MM.1S (cell line): ENCODE measurements around the gene NDUFS2.
A peak's percentile ranks its signal among the peaks of the same experiment; 100 is the strongest.

ENCODE experiments used
- DNase-seq: peaks from one replicate; pipeline ENCODE4 v3.0.0-alpha.2; 2015
- H2AFZ ChIP-seq: fragments of 300-600 bp; sonication (generic); 2 replicates; pipeline ENCODE4 v1.6.0; 2016; ENCODE audit warnings: antibody characterized with exemption, low read length
- H3F3A ChIP-seq: fragments of 300-600 bp; sonication (generic); 2 replicates; pipeline ENCODE4 v1.6.1; 2016; ENCODE audit warnings: mild to moderate bottlenecking, antibody characterized with exemption, low read length, moderate library complexity, mixed read lengths; ENCODE audit not compliant: insufficient read depth
- H3K27ac ChIP-seq: fragments of 300-600 bp; sonication (generic); 2 replicates; pipeline ENCODE4 v1.5.1; 2016; ENCODE audit warnings: mild to moderate bottlenecking, low read length
- H3K27me3 ChIP-seq: fragments of 300-600 bp; sonication (generic); replicated peaks from 2 replicates; pipeline ENCODE4 v1.6.0; 2016; ENCODE audit warnings: low read length; ENCODE audit not compliant: insufficient read depth
- H3K36me3 ChIP-seq: fragments of 300-600 bp; sonication (generic); replicated peaks from 2 replicates; pipeline ENCODE4 v1.6.1; 2016; ENCODE audit warnings: mild to moderate bottlenecking, low read length, mixed read lengths; ENCODE audit not compliant: insufficient read depth
- H3K4me1 ChIP-seq: fragments of 300-600 bp; sonication (generic); 2 replicates; pipeline ENCODE4 v1.6.1; 2016; ENCODE audit warnings: low read length, mixed read lengths
- H3K4me2 ChIP-seq: fragments of 300-600 bp; sonication (generic); 2 replicates; pipeline ENCODE4 v1.6.0; 2016; ENCODE audit warnings: low read depth, low read length
- H3K4me3 ChIP-seq: fragments of 300-600 bp; sonication (generic); 2 replicates; pipeline ENCODE4 v1.5.1; 2016; ENCODE audit warnings: low read length, mixed read lengths
- H3K79me2 ChIP-seq: fragments of 300-600 bp; sonication (generic); 2 replicates; pipeline ENCODE4 v1.6.1; 2016; ENCODE audit warnings: mixed run types, low read length, mixed read lengths
- H3K9ac ChIP-seq: fragments of 300-600 bp; sonication (generic); 2 replicates; pipeline ENCODE4 v1.6.1; 2016; ENCODE audit warnings: low read length, mixed read lengths
- H3K9me2 ChIP-seq: fragments of 300-600 bp; sonication (generic); replicated peaks from 2 replicates; pipeline ENCODE4 v1.6.1; 2016; ENCODE audit warnings: mild to moderate bottlenecking, low read length, mixed read lengths; ENCODE audit not compliant: insufficient read depth
- H3K9me3 ChIP-seq: fragments of 300-600 bp; sonication (generic); replicated peaks from 2 replicates; pipeline ENCODE4 v1.6.1; 2016; ENCODE audit warnings: mild to moderate bottlenecking, low read length, mixed read lengths; ENCODE audit not compliant: insufficient read depth
- H4K20me1 ChIP-seq: fragments of 300-600 bp; sonication (generic); 2 replicates; pipeline ENCODE4 v1.6.1; 2016; ENCODE audit warnings: mild to moderate bottlenecking, low read length, moderate library complexity, mixed read lengths; ENCODE audit not compliant: insufficient read depth
- CTCF ChIP-seq: fragments of 300-600 bp; sonication (generic); IDR thresholded peaks from 2 replicates; pipeline ENCODE4 v1.5.1; 2016; ENCODE audit warnings: antibody characterized with exemption, low read length, mixed read lengths
- EZH2 ChIP-seq: fragments of 300-600 bp; sonication (generic); optimal IDR thresholded peaks from 2 replicates; pipeline ENCODE3; 2017; ENCODE audit warnings: low read depth, mild to moderate bottlenecking, antibody characterized with exemption, low read length, mixed read lengths
- EZH2phosphoT487 ChIP-seq: fragments of 300-600 bp; sonication (generic); IDR thresholded peaks from 2 replicates; pipeline ENCODE4 v1.6.1; 2018; ENCODE audit warnings: antibody characterized with exemption, low read length

Gene NDUFS2

GRCh38 chr1:161159913-161160243 is 42.3 kb upstream of the NDUFS2 start:
- Histone ChIP-seq H3K27ac (peak overlapping the region; percentile 46; the same call in 1 of the 2 replicates), H2AFZ (peak overlapping the region; percentile 67), H3K4me3 (peak overlapping the region; percentile 71), H4K20me1 (no peaks in the 10 kb centered on the region), H3K9ac (peak overlapping the region; percentile 87), H3K4me2 (peak overlapping the region; percentile 70), H3K9me3 (no peaks in the 10 kb centered on the region), H3K9me2 (no peaks in the 10 kb centered on the region), H3F3A (peaks cover 16% of the 10 kb centered on the region), H3K79me2 (peaks cover 31% of the 10 kb centered on the region), H3K27me3 (no peaks in the 10 kb centered on the region), H3K4me1 (peaks cover 27% of the 10 kb centered on the region), H3K36me3 (peaks cover 5% of the 10 kb centered on the region; the same call in 1 of the 2 replicates)
- TF ChIP-seq CTCF (no peak), EZH2 (no peak), EZH2phosphoT487 (no peak)
- DNase-seq: no peak

DNA sequence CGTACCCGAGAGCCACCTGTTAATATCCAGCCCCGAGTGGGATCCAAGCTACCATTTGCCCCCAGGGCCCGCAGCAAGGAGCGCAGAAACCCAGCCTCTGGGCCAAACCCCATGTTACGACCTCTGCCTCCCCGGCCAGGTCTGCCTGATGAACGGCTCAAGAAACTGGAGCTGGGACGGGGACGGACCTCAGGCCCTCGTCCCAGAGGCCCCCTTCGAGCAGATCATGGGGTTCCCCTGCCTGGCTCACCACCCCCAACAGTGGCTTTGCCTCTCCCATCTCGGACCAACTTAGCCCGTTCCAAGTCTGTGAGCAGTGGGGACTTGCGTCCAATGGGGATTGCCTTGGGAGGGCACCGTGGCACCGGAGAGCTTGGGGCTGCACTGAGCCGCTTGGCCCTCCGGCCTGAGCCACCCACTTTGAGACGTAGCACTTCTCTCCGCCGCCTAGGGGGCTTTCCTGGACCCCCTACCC is 41.5 kb upstream of the NDUFS2 start:
- H3K36me3 ChIP-seq: peaks cover 5% of the 10 kb centered on the region; the same call in 1 of the 2 replicates
- H3K4me1 ChIP-seq: peaks cover 27% of the 10 kb centered on the region
- H3K27me3 ChIP-seq: no peaks in the 10 kb centered on the region
- H3K79me2 ChIP-seq: peaks cover 23% of the 10 kb centered on the region
- peaks cover 22% of the 10 kb centered on the region for H3F3A ChIP-seq
- no peaks in the 10 kb centered on the region for H3K9me2 ChIP-seq
- H3K27ac ChIP-seq: no peak overlapping the region
- no peak overlapping the region for H3K4me2 ChIP-seq
- no peaks in the 10 kb centered on the region for H3K9me3 ChIP-seq
- TF ChIP-seq CTCF: no peak
- TF ChIP-seq EZH2phosphoT487: no peak
- TF ChIP-seq EZH2: no peak
- no peaks in the 10 kb centered on the region for H4K20me1 ChIP-seq
- H3K4me3 ChIP-seq: no peak overlapping the region
- DNase-seq: no peak
- H2AFZ ChIP-seq: no peak overlapping the region
- no peak overlapping the region for H3K9ac ChIP-seq

DNA sequence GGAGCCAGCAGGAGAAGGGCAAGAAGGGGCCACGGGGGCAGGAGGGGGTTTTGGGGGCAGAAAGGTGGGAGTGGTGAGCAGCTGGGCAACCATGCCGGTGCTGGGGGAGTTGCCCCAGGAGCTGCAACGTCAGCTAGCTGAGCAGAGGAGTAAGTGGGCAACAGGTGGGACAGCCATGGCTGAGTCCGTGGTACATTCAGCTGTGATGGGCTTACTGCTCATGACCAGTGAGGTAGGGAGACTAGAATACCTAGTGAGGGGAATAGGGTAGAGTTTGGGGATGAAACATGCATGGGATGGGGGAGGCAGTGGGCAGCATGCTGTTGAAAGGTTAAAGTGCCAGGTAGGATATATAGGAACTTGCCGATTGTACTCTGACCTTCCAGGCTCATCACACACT is 40.5 kb upstream of the NDUFS2 start:
- no peak overlapping the region for H3K9ac ChIP-seq

More for the DNA sequence above, 40.5 kb upstream of the NDUFS2 start:
- H2AFZ ChIP-seq: no peak overlapping the region
- no peaks in the 10 kb centered on the region for H4K20me1 ChIP-seq
- no peaks in the 10 kb centered on the region for H3K9me2 ChIP-seq
- H3K79me2 ChIP-seq: peaks cover 20% of the 10 kb centered on the region
- peaks cover 27% of the 10 kb centered on the region for H3K4me1 ChIP-seq
- DNase-seq: no peak
- TF ChIP-seq CTCF (no peak), EZH2 (no peak), EZH2phosphoT487 (no peak)
- peaks cover 29% of the 10 kb centered on the region for H3F3A ChIP-seq
- H3K9me3 ChIP-seq: no peaks in the 10 kb centered on the region
- H3K4me2 ChIP-seq: no peak overlapping the region
- H3K36me3 ChIP-seq: peaks cover 5% of the 10 kb centered on the region; the same call in 1 of the 2 replicates
- H3K27me3 ChIP-seq: no peaks in the 10 kb centered on the region
- no peak overlapping the region for H3K4me3 ChIP-seq
- H3K27ac ChIP-seq: no peak overlapping the region
